ENCODE measurements around the gene BSDC1. TPM values are rescaled to one million over a fixed set of nuclear protein-coding genes. Genes with fewer than 3 reads are reported as not detected.

The BSDC1 gene
- total and polyA plus RNA-seq, 11 donors: 25.1 to 53.2 (median 44.5) TPM

- no peak for ATAC-seq
- WGBS, 4 donors: 83 to 87% (median 86%) methylated on average over 6 of the region's 6 CpGs
- DNase-seq: no peak
- H3K4me1 ChIP-seq: peaks cover 3 to 21% (median 15%) of the 10 kb centered on the region in 12 donors
- H3K9me3 ChIP-seq: no peaks in the 10 kb centered on the region
- H3K36me3 ChIP-seq: peaks cover 0 to 74% (median 70%) of the 10 kb centered on the region in 9 donors
- H3K27ac ChIP-seq: no peak overlapping the region
- H3K27me3 ChIP-seq: no peaks in the 10 kb centered on the region
- TF ChIP-seq CTCF (IDR thresholded peaks at IDR 0.05) (no peak), POLR2A (IDR thresholded peaks at IDR 0.05) (no peak)
- intact Hi-C loops (cut with DNase I): no loop called here
- H3K4me3 ChIP-seq: no peak overlapping the region
These were observed 28.8 kb downstream of the BSDC1 start for GRCh38 chr1:32365445-32365844.

- WGBS, 4 donors: 82 to 92% (median 90%) methylated on average over 5 of the region's 5 CpGs
- no peak overlapping the region for H3K4me3 ChIP-seq
- H3K9me3 ChIP-seq: no peaks in the 10 kb centered on the region
- no peak overlapping the region for H3K27ac ChIP-seq
- intact Hi-C loops (cut with DNase I): no loop called here
- TF ChIP-seq POLR2A (IDR thresholded peaks at IDR 0.05): no peak
- no peak for TF ChIP-seq CTCF (IDR thresholded peaks at IDR 0.05)
- H3K36me3 ChIP-seq: peaks cover 0 to 70% (median 64%) of the 10 kb centered on the region in 9 donors
- DNase-seq (no peak), ATAC-seq (no peak)
- H3K4me1 ChIP-seq: peaks cover 3 to 21% (median 15%) of the 10 kb centered on the region in 12 donors
- no peaks in the 10 kb centered on the region for H3K27me3 ChIP-seq
These were observed 29.4 kb downstream of the BSDC1 start for GRCh38 chr1:32364836-32365235.

- Histone ChIP-seq H3K4me1 (peaks cover 3 to 21% (median 15%) of the 10 kb centered on the region in 12 donors), H3K4me3 (no peak overlapping the region), H3K9me3 (no peaks in the 10 kb centered on the region), H3K36me3 (peaks cover 0 to 59% (median 53%) of the 10 kb centered on the region in 9 donors), H3K27me3 (no peaks in the 10 kb centered on the region), H3K27ac (no peak overlapping the region)
- intact Hi-C loops (cut with DNase I): no loop called here
- 88 to 96% (median 92%) methylated on average over 10 to 12 of the region's 12 CpGs for WGBS, 4 donors
- no peak for DNase-seq
- no peak for TF ChIP-seq CTCF (IDR thresholded peaks at IDR 0.05)
- no peak for TF ChIP-seq POLR2A (IDR thresholded peaks at IDR 0.05)
- no peak for ATAC-seq
These were observed 30.5 kb downstream of the BSDC1 start for GRCh38 chr1:32363713-32364112.

- H3K4me1 ChIP-seq: peaks cover 3 to 26% (median 15%) of the 10 kb centered on the region in 12 donors
- H3K36me3 ChIP-seq: peaks cover 0 to 49% (median 42%) of the 10 kb centered on the region in 9 donors
- ATAC-seq (peak in 3 of 4 donors; percentile 16 to 39 (median 16)), DNase-seq (peak in 1 of 5 donors; percentile 20)
- H3K9me3 ChIP-seq: no peaks in the 10 kb centered on the region
- WGBS, 4 donors: 53 to 66% (median 55%) methylated on average over 17 of the region's 17 CpGs
- H3K4me3 ChIP-seq: peak within 1 kb of the TSS; percentile 10 to 58 (median 48)
- TF ChIP-seq CTCF (IDR thresholded peaks at IDR 0.05) (no peak), POLR2A (IDR thresholded peaks at IDR 0.05) (no peak)
- intact Hi-C loops (cut with DNase I): no loop called here
- H3K27me3 ChIP-seq: no peaks in the 10 kb centered on the region
- peak within 1 kb of the TSS in 7 of 12 donors; percentile 9 to 63 (median 30) for H3K27ac ChIP-seq
These were observed 31.5 kb downstream of the BSDC1 start, which contains the start of the genes FAM229A and TSSK3 for GRCh38 chr1:32362474-32363313. FAM229A (minus strand) TSS chr1:32362485; CDS start chr1:32362091, 394 bp downstream. TSSK3 (plus strand) TSS chr1:32362539; CDS start chr1:32362702, 163 bp downstream.

All from heart left ventricle (tissue), 16 donors.